ENCODE data around the gene GNB1L. TPM values are rescaled to one million over a fixed set of nuclear protein-coding genes. Genes with fewer than 3 reads are reported as not detected.

The GNB1L gene
- polyA plus RNA-seq, 3 donors = 3.4 to 6.0 (median 4.8) TPM

DNA sequence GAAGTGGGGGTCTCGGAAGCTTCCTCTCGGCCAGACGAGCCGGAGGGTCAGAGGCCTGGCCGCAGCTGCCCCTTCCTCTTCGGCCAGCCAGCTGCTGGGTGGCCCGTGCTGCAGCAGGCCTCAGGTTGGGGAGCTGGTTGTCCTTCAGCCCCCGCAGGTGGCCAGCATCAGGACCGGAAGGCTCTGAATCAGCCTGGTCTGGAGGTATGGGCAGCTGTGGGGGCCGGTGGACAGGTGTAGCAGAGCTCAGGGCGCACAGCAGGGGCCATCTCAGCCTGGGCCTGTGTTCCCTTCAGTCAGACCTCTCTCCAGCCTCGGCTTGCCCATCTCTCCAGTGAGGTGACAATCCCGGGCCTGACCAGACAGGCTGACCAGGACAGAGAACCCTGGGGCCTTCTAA is 107.9 kb downstream of the GNB1L start:
- H3K27me3 Mint-ChIP-seq (ENCODE audit: low read depth in 3 of 3) = peaks cover 4 to 24% (median 7%) of the 10 kb centered on the region in 3 donors
- WGBS (ENCODE audit: insufficient coverage) = 94% methylated on average over 13 of the region's 13 CpGs

DNA sequence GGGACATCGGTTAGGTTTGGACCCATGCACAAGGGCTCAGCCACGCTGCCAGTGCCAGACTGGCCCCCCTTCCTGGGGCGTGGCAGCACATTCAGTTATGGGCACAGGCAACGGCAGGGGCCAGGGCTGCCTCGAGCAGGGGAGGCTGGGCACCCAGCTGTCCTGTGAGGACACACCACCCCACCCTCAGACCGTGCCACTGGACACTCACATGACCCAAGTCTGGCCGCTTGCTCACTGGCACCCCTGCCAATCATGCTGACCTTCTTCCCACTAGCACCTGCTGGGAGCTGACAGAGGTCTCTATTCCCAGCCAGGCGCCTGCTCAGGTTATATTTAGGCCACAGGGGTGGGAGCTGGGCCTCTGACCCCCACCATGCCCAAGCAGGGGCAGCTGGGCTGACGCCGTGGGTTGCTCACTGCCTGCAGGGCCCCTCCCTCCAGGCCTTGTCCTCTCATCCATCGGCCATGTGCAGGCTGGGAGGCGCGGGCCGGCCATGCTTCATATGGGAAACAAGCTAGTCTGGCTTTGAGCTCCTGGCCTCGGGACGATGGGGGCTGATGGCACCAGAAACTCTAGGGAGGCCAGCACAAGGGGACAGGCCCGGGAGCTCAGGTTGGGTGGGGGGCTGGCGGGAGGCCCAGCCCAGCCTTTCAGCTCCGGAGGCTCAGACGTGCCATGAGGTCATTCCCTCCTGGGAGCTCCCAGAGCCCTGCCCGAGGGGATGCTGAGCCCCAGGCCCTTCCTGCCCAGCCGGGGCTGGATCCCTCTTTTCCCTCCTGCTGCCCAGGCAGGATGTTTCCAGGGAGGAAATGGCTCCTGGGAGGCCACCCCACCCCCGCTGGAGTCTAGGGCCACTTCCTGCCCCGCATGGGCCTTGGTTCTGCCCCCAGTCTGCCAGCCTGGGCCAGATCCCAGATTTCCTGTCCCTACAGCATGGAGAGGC is 109.2 kb downstream of the GNB1L start:
- Histone ChIP-seq H3K4me2 (replicated peaks; ENCODE audit: extremely low read depth, low read length, poor library complexity, severe bottlenecking) (no peak overlapping the region), H3K9me3 (replicated peaks in 1 of 2; ENCODE audit: control insufficient read depth in 1 of 2, insufficient read depth in 1 of 2, low read length in 2 of 2) (no peaks in the 10 kb centered on the region), H3K27ac (ENCODE audit: low read depth in 1 of 2, low read length in 2 of 2) (no peak overlapping the region), H3K4me3 (replicated peaks in 1 of 3; ENCODE audit: low read depth in 2 of 3, low read length in 3 of 3) (no peak overlapping the region), H3K27me3 (ENCODE audit: control insufficient read depth in 2 of 2, insufficient read depth in 2 of 2, low read length in 2 of 2) (peaks cover 0 to 2% of the 10 kb centered on the region in 2 donors), H4K20me1 (ENCODE audit: insufficient read depth, low read length) (no peaks in the 10 kb centered on the region), H3K36me3 (replicated peaks in 1 of 2; ENCODE audit: control insufficient read depth in 1 of 2, insufficient read depth in 2 of 2, low read length in 2 of 2) (no peaks in the 10 kb centered on the region), H2AFZ (ENCODE audit: insufficient read depth, low read depth, low read length, poor library complexity, severe bottlenecking) (no peak overlapping the region), H3K9ac (ENCODE audit: insufficient read depth, low read length, poor library complexity, severe bottlenecking) (no peak overlapping the region), H3K79me2 (ENCODE audit: insufficient read depth, low read length) (no peaks in the 10 kb centered on the region), H3K4me1 (ENCODE audit: control insufficient read depth in 1 of 2, insufficient read depth in 2 of 2, low read length in 2 of 2) (no peaks in the 10 kb centered on the region)
- TF ChIP-seq, protein P1, sequence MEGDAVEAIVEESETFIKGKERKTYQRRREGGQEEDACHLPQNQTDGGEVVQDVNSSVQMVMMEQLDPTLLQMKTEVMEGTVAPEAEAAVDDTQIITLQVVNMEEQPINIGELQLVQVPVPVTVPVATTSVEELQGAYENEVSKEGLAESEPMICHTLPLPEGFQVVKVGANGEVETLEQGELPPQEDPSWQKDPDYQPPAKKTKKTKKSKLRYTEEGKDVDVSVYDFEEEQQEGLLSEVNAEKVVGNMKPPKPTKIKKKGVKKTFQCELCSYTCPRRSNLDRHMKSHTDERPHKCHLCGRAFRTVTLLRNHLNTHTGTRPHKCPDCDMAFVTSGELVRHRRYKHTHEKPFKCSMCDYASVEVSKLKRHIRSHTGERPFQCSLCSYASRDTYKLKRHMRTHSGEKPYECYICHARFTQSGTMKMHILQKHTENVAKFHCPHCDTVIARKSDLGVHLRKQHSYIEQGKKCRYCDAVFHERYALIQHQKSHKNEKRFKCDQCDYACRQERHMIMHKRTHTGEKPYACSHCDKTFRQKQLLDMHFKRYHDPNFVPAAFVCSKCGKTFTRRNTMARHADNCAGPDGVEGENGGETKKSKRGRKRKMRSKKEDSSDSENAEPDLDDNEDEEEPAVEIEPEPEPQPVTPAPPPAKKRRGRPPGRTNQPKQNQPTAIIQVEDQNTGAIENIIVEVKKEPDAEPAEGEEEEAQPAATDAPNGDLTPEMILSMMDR (IDR thresholded peaks at IDR 0.05) = no peak
- 90% methylated on average over 24 of the region's 24 CpGs for WGBS (ENCODE audit: insufficient coverage)
- Mint-ChIP-seq H3K9me3 (peaks cover 0 to 1% (median 0%) of the 10 kb centered on the region in 7 donors), H3K27me3 (ENCODE audit: low read depth in 3 of 3) (peaks cover 4 to 14% (median 7%) of the 10 kb centered on the region in 3 donors), H3K27ac (no peak overlapping the region), H3K36me3 (no peaks in the 10 kb centered on the region), H3K4me3 (no peak overlapping the region), H3K4me1 (no peaks in the 10 kb centered on the region)
- intact Hi-C loops (cut with micrococcal nuclease) = no loop called here
- DNase-seq = no peak

More for the DNA sequence above, 107.9 kb downstream of the GNB1L start:
- Mint-ChIP-seq H3K4me3 (no peak overlapping the region), H3K4me1 (no peaks in the 10 kb centered on the region), H3K27ac (no peak overlapping the region), H3K36me3 (no peaks in the 10 kb centered on the region), H3K9me3 (peaks cover 0 to 1% (median 0%) of the 10 kb centered on the region in 7 donors)
- H3K9ac ChIP-seq (ENCODE audit: insufficient read depth, low read length, poor library complexity, severe bottlenecking) = no peak overlapping the region
- no peak overlapping the region for H3K4me3 ChIP-seq (replicated peaks in 1 of 3; ENCODE audit: low read depth in 2 of 3, low read length in 3 of 3)
- no peak overlapping the region for H3K27ac ChIP-seq (ENCODE audit: low read depth in 1 of 2, low read length in 2 of 2)
- no peak overlapping the region for H3K4me2 ChIP-seq (replicated peaks; ENCODE audit: extremely low read depth, low read length, poor library complexity, severe bottlenecking)
- H3K4me1 ChIP-seq (ENCODE audit: control insufficient read depth in 1 of 2, insufficient read depth in 2 of 2, low read length in 2 of 2) = no peaks in the 10 kb centered on the region
- H4K20me1 ChIP-seq (ENCODE audit: insufficient read depth, low read length) = no peaks in the 10 kb centered on the region
- H3K79me2 ChIP-seq (ENCODE audit: insufficient read depth, low read length) = no peaks in the 10 kb centered on the region
- no peak for DNase-seq
- no peaks in the 10 kb centered on the region for H3K36me3 ChIP-seq (replicated peaks in 1 of 2; ENCODE audit: control insufficient read depth in 1 of 2, insufficient read depth in 2 of 2, low read length in 2 of 2)
- no peaks in the 10 kb centered on the region for H3K9me3 ChIP-seq (replicated peaks in 1 of 2; ENCODE audit: control insufficient read depth in 1 of 2, insufficient read depth in 1 of 2, low read length in 2 of 2)
- TF ChIP-seq, protein P1 (IDR thresholded peaks at IDR 0.05) = no peak
- intact Hi-C loops (cut with micrococcal nuclease) = no loop called here
- H3K27me3 ChIP-seq (ENCODE audit: control insufficient read depth in 2 of 2, insufficient read depth in 2 of 2, low read length in 2 of 2) = peaks cover 0 to 6% of the 10 kb centered on the region in 2 donors
- no peak overlapping the region for H2AFZ ChIP-seq (ENCODE audit: insufficient read depth, low read depth, low read length, poor library complexity, severe bottlenecking)
